ENCODE measurements around the gene GLOD4.

The GLOD4 gene

DNA sequence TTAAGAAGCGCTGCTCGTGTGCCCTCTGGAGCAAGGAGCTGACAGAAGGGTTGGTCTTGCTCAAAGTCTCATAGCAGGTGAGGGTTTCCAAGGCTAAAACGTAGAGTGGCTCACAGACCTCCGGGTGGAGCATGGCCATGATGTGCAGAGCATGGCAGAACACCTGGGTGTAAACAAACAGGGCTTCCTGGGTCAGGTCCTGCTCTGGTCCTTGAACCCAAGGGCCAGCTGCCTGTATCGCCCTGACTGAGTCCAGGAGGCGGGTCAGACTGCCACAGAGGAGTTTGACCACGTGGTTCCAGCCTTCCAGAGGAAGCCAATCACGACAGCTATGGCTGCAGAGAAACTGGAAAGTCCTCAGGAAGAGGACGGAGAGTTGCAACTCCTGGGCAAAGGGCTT lies 37.1 kb downstream of the GLOD4 start:
- peaks cover 4% of the 10 kb centered on the region for H3K9me3 Mint-ChIP-seq
- peaks cover 34% of the 10 kb centered on the region for H3K4me1 Mint-ChIP-seq (ENCODE audit: low read depth)
- peaks cover 85% of the 10 kb centered on the region for H3K36me3 Mint-ChIP-seq (ENCODE audit: low read depth)
- no peak overlapping the region for H3K27ac Mint-ChIP-seq
- H3K27me3 Mint-ChIP-seq: no peaks in the 10 kb centered on the region
- H3K4me3 Mint-ChIP-seq: no peak overlapping the region

GRCh38 chr17:743139-743538 lies 38.9 kb downstream of the GLOD4 start:
- peak overlapping the region; percentile 16 for H3K27ac Mint-ChIP-seq
- H3K36me3 Mint-ChIP-seq (ENCODE audit: low read depth): peaks cover 77% of the 10 kb centered on the region
- no peaks in the 10 kb centered on the region for H3K9me3 Mint-ChIP-seq
- H3K27me3 Mint-ChIP-seq: no peaks in the 10 kb centered on the region
- H3K4me3 Mint-ChIP-seq: no peak overlapping the region
- peaks cover 27% of the 10 kb centered on the region for H3K4me1 Mint-ChIP-seq (ENCODE audit: low read depth)

DNA sequence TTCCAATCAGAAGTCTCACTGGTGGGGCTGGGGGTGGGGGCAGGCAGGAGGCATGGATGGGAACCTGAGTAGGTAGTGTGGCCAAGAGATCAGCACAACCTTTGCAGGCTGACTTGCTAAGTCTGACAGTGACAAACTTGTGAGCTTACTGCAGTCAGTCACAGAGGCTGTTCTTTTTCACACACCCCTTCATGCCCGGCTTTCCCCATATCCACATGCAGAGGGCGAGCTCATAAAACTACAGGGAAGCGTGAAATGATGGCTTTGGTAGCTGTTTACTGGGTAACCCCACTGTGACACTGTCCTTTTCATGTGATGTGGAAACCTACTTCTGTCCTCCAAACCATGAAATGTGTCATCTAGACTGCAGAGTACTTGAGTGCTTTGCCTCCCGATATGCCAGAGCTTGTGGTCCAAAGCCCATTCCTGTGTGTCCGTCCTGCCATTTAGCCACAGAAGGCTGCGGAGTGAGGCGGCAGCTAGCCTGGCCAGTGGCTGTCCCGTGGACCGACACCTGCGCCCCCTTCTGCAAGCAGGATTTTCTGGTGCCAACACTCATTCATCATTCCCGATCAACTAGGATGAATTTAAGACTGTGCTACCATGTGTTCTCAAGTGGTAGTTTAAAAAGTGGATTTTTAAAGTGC lies 39.8 kb downstream of the GLOD4 start:
- H3K9me3 Mint-ChIP-seq: no peaks in the 10 kb centered on the region
- H3K4me3 Mint-ChIP-seq: no peak overlapping the region
- H3K36me3 Mint-ChIP-seq (ENCODE audit: low read depth): peaks cover 79% of the 10 kb centered on the region
- H3K27ac Mint-ChIP-seq: peak overlapping the region; percentile 33
- H3K27me3 Mint-ChIP-seq: no peaks in the 10 kb centered on the region
- H3K4me1 Mint-ChIP-seq (ENCODE audit: low read depth): peaks cover 27% of the 10 kb centered on the region

DNA sequence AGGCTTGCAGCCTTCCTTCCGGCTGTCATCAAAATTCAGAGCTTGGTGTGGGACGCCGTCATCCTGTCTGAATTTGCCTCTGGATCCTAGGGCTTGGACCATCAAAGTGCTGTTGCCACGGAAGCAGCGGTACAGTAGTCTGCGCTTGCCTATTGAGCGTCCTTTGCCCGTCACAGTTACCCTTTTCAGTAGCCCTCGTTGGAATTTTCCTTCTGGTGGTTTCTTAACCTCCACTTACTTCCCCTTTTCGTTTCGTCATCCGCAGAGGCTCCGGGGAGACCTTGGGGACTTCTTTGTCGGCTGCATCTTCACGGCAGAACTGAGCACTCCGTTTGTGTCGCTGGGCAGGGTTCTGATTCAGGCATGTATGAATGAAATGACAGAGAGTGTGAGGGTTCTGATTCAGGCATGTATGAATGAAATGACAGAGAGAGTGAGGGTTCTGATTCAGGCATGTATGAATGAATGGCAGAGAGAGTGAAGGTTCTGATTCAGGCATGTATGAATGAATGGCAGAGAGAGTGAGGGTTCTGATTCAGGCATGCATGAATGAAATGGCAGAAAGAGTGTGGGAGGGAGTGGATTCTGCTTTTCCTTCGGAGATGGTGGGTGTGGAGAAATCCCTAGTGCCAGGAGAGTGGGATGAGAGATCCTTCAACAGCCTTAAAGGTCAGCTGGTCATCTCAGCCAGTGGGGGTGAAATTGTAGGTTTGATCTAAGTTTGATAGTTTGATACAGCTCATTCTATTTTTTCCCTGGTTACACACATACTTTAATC lies 41.7 kb downstream of the GLOD4 start:
- peak overlapping the region; percentile 90 for H3K27ac Mint-ChIP-seq
- no peaks in the 10 kb centered on the region for H3K9me3 Mint-ChIP-seq
- H3K4me1 Mint-ChIP-seq (ENCODE audit: low read depth): peaks cover 23% of the 10 kb centered on the region
- H3K27me3 Mint-ChIP-seq: no peaks in the 10 kb centered on the region
- H3K36me3 Mint-ChIP-seq (ENCODE audit: low read depth): peaks cover 79% of the 10 kb centered on the region
- peak overlapping the region; percentile 42 for H3K4me3 Mint-ChIP-seq

DNA sequence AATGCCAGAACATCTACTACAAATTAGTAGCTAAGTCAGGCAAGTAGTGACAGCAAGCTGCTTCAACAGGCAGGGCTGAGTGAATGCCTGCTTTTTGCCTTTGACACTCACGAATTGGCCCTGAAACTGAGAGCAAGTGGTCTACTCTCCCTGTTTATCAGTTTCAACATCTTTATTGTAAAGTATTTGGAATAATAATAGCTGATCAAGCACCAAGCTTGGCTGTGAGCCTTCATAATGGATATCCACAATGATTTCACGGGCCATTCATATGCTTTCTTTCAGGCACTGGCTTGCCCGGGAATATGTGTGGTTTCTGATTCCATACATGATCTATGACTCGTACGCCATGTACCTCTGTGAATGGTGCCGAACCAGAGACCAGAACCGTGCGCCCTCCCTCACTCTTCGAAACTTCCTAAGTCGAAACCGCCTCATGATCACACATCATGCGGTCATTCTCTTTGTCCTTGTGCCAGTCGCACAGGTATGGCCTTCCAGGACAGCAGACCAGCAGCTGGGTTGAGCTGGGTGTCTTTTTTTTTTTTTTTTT lies 44.4 kb downstream of the GLOD4 start:
- Mint-ChIP-seq H3K4me1 (ENCODE audit: low read depth) (peaks cover 38% of the 10 kb centered on the region), H3K27ac (no peak overlapping the region), H3K36me3 (ENCODE audit: low read depth) (peaks cover 71% of the 10 kb centered on the region), H3K9me3 (no peaks in the 10 kb centered on the region), H3K27me3 (no peaks in the 10 kb centered on the region), H3K4me3 (no peak overlapping the region)

GRCh38 chr17:733743-734142 lies 48.3 kb downstream of the GLOD4 start:
- H3K27me3 Mint-ChIP-seq: peaks cover 5% of the 10 kb centered on the region
- peaks cover 38% of the 10 kb centered on the region for H3K4me1 Mint-ChIP-seq (ENCODE audit: low read depth)
- H3K36me3 Mint-ChIP-seq (ENCODE audit: low read depth): peaks cover 44% of the 10 kb centered on the region
- no peaks in the 10 kb centered on the region for H3K9me3 Mint-ChIP-seq
- H3K4me3 Mint-ChIP-seq: peak overlapping the region; percentile 92
- peak overlapping the region; percentile 93 for H3K27ac Mint-ChIP-seq

GRCh38 chr17:732902-733720 lies 49.0 kb downstream of the GLOD4 start:
- Mint-ChIP-seq H3K4me3 (peak overlapping the region; percentile 92), H3K9me3 (no peaks in the 10 kb centered on the region), H3K4me1 (ENCODE audit: low read depth) (peaks cover 38% of the 10 kb centered on the region), H3K36me3 (ENCODE audit: low read depth) (peaks cover 39% of the 10 kb centered on the region), H3K27ac (peak overlapping the region; percentile 93), H3K27me3 (peaks cover 5% of the 10 kb centered on the region)

DNA sequence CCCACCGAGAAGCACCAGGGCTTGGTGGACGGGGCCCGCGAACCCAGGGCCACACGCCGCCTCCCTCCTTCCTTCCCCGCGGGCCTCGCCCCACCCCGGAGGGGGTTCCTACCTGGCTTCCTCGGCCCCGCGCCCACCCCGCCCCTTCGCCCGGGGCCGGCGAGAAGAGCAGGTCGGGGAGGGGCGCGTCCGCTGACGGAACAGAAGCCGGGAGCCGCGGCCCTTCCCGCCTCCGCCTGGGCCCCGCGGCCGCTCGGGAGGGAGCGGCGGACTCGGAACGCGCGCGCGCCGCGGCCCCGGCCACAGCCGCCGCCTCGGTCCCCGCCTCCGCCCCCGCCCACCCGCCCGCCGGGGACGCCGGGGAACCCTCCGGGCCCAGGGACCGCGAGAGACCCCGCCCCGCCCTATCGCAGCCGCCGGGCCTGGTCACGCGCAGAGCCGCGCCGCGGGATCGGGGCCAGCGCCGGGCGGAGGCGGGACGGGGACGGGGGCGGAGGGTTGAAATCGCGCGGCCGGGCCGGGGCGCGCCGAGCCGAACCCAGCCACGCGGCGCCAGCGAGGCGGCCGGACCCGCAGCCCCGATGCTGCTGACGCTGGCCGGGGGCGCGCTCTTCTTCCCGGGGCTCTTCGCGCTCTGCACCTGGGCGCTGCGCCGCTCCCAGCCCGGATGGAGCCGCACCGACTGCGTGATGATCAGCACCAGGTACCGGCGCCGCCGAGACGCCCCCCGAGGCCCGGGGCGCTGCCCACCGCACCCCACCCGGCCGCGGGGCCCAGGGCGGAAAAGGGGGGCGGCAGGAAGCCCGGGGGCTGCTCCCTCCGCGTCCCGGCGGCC lies 49.8 kb downstream of the GLOD4 start, which contains the start of gene TLCD3A:
Gene TLCD3A, plus strand, starts transcription at position 530 of the 835 bp plus-strand sequence. Its CDS starts 52 bp downstream, at position 582.
- Mint-ChIP-seq H3K36me3 (ENCODE audit: low read depth) (peaks cover 33% of the 10 kb centered on the region), H3K4me1 (ENCODE audit: low read depth) (peaks cover 38% of the 10 kb centered on the region), H3K9me3 (no peaks in the 10 kb centered on the region), H3K4me3 (peak within 1 kb of the TSS; percentile 92), H3K27me3 (peaks cover 5% of the 10 kb centered on the region), H3K27ac (peak within 1 kb of the TSS; percentile 93)

GRCh38 chr17:731644-732066 lies 50.4 kb downstream of the GLOD4 start:
- Mint-ChIP-seq H3K27me3 (peaks cover 5% of the 10 kb centered on the region), H3K9me3 (no peaks in the 10 kb centered on the region), H3K4me3 (peak overlapping the region; percentile 77), H3K27ac (peak overlapping the region; percentile 45), H3K36me3 (ENCODE audit: low read depth) (peaks cover 30% of the 10 kb centered on the region), H3K4me1 (ENCODE audit: low read depth) (peaks cover 38% of the 10 kb centered on the region)

- Mint-ChIP-seq H3K36me3 (ENCODE audit: low read depth) (peaks cover 9% of the 10 kb centered on the region), H3K4me3 (no peak overlapping the region), H3K4me1 (ENCODE audit: low read depth) (peaks cover 29% of the 10 kb centered on the region), H3K9me3 (no peaks in the 10 kb centered on the region), H3K27me3 (peaks cover 5% of the 10 kb centered on the region), H3K27ac (no peak overlapping the region)
These were observed 53.2 kb downstream of the GLOD4 start for GRCh38 chr17:728911-729310.

DNA sequence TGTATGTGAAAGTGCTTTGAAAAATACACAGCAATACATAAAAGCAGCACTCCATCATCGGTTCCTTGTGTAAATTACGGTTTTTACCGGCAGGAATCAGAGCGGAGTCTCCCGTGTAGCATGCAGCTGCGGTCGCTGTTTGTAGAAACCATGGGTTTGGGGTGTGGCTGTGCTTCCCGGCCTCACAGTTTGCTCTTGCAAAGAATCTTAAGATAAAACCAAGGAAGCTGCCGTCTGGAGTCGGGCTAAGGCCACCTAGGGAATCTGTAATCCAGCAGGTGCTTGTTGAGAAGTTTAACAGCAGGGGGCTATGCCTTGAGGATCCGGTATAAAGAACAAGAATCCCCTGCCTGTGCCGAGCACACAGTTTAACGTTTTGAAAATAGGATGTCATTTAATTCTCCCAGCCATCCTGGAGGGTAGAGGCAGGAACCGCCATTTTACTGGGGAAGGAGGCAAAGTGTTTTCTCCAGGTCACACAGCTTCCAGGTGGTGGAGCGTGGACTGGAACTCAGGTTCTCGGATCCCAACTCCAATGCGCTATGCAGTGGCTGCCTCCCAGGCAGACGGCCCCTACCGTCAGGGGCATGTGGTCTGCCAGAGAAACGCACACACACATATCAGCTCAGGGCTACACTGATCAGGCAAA lies 55.7 kb downstream of the GLOD4 start:
- Mint-ChIP-seq H3K4me3 (no peak overlapping the region), H3K27me3 (peaks cover 5% of the 10 kb centered on the region), H3K4me1 (ENCODE audit: low read depth) (peaks cover 15% of the 10 kb centered on the region), H3K36me3 (ENCODE audit: low read depth) (no peaks in the 10 kb centered on the region), H3K27ac (no peak overlapping the region), H3K9me3 (no peaks in the 10 kb centered on the region)

GRCh38 chr17:725746-726145 lies 56.3 kb downstream of the GLOD4 start:
- Mint-ChIP-seq H3K36me3 (ENCODE audit: low read depth) (no peaks in the 10 kb centered on the region), H3K27me3 (peaks cover under 1% of the 10 kb centered on the region), H3K4me3 (no peak overlapping the region), H3K4me1 (ENCODE audit: low read depth) (peaks cover 9% of the 10 kb centered on the region), H3K9me3 (no peaks in the 10 kb centered on the region), H3K27ac (no peak overlapping the region)

- H3K27me3 Mint-ChIP-seq: no peaks in the 10 kb centered on the region
- no peaks in the 10 kb centered on the region for H3K36me3 Mint-ChIP-seq (ENCODE audit: low read depth)
- no peaks in the 10 kb centered on the region for H3K9me3 Mint-ChIP-seq
- no peak overlapping the region for H3K27ac Mint-ChIP-seq
- peaks cover 4% of the 10 kb centered on the region for H3K4me1 Mint-ChIP-seq (ENCODE audit: low read depth)
- no peak overlapping the region for H3K4me3 Mint-ChIP-seq
These were observed 57.0 kb downstream of the GLOD4 start for GRCh38 chr17:725084-725483.

All from stimulated activated naive CD8-positive, alpha-beta T cell treated with anti-CD3 and anti-CD28 coated beads, Interleukin-15, Interleukin-2, amounts not matched to agents 100 ng/mL and 50 ng/mL, for 24 hours (primary cell).